Hematopoietic multipotent progenitor cell treated with erythropoietin and hydrocortisone succinate and interleukin-3 and kit ligand, for 8 days (in vitro differentiated cells): ENCODE results near the gene RRP8.
A peak's percentile ranks its signal among the peaks of the same experiment; 100 is the strongest.

Experiments used
- DNase-seq: peaks from one replicate; pipeline ENCODE4 v3.0.0-alpha.2; 2015

The RRP8 gene

GRCh38 chr11:6616596-6617250 lies 13.3 kb upstream of the RRP8 start:
- no peak for DNase-seq

- no peak for DNase-seq
Observed at GRCh38 chr11:6615882-6616585, 12.6 kb upstream of the RRP8 start.

- DNase-seq, result no peak
Observed at GRCh38 chr11:6615046-6615445, 11.6 kb upstream of the RRP8 start.

GRCh38 chr11:6614446-6614845 lies 11.0 kb upstream of the RRP8 start:
- DNase-seq, result no peak

- DNase-seq, result no peak
Observed at GRCh38 chr11:6613496-6613895, 10.1 kb upstream of the RRP8 start.

GRCh38 chr11:6612213-6613041 lies 9.0 kb upstream of the RRP8 start, which contains the start of gene TAF10:
TAF10 (minus strand) TSS chr11:6612216; CDS start chr11:6612189, 27 bp downstream.
- DNase-seq, result peak; percentile 96

GRCh38 chr11:6611963-6612212 lies 8.5 kb upstream of the RRP8 start:
- DNase-seq, result no peak

GRCh38 chr11:6611092-6611962 lies 7.9 kb upstream of the RRP8 start:
- peak; percentile 38 for DNase-seq

GRCh38 chr11:6610591-6610990 lies 7.2 kb upstream of the RRP8 start:
- no peak for DNase-seq

GRCh38 chr11:6609502-6610015 lies 6.1 kb upstream of the RRP8 start:
- no peak for DNase-seq

- no peak for DNase-seq
Observed at GRCh38 chr11:6608726-6609501, 5.5 kb upstream of the RRP8 start.

- no peak for DNase-seq
Observed at GRCh38 chr11:6608011-6608410, 4.6 kb upstream of the RRP8 start.

- no peak for DNase-seq
Observed at GRCh38 chr11:6607190-6607795, 3.9 kb upstream of the RRP8 start.

GRCh38 chr11:6606471-6607189 lies 3.2 kb upstream of the RRP8 start:
- peak; percentile 68 for DNase-seq

- no peak for DNase-seq
Observed at GRCh38 chr11:6604790-6605189, 1.4 kb upstream of the RRP8 start.

GRCh38 chr11:6604081-6604626 lies 738 bp upstream of the RRP8 start:
- peak; percentile 67 for DNase-seq

- no peak for DNase-seq
Observed at GRCh38 chr11:6602096-6602940, 1.1 kb downstream of the RRP8 start.

- DNase-seq, result no peak
Observed at GRCh38 chr11:6601041-6601461, 2.4 kb downstream of the RRP8 start.

- no peak for DNase-seq
Observed at GRCh38 chr11:6599881-6600390, 3.5 kb downstream of the RRP8 start.
